ENCODE measurements around the gene SHANK3. TPM values are rescaled to one million over a fixed set of nuclear protein-coding genes. Genes with fewer than 3 reads are reported as not detected.

SHANK3 gene
- total and polyA plus RNA-seq, 4 donors, result 1.1 to 10.0 (median 5.8) TPM

GRCh38 chr22:50672041-50672440 lies 582 bp upstream of the SHANK3 start:
- TF ChIP-seq HNF4G (IDR thresholded peaks at IDR 0.05), result no peak
- no peak for TF ChIP-seq TAF1 (conservative IDR thresholded peaks at IDR 0.05)
- no peak for TF ChIP-seq REST (IDR thresholded peaks at IDR 0.05)
- TF ChIP-seq NR2F2 (IDR thresholded peaks at IDR 0.05), result no peak
- TF ChIP-seq HNF4A (conservative IDR thresholded peaks at IDR 0.05), result no peak
- no peak for TF ChIP-seq ATF3 (IDR thresholded peaks at IDR 0.05)
- Histone ChIP-seq H3K27me3 (ENCODE audit: control insufficient read depth in 4 of 4, insufficient read depth in 4 of 4, low read length in 3 of 4) (no peaks in the 10 kb centered on the region), H3K27ac (ENCODE audit: low read depth in 1 of 2, low read length in 2 of 2) (peak overlapping the region; percentile 46 to 58), H3K36me3 (ENCODE audit: control insufficient read depth in 4 of 4, insufficient read depth in 3 of 4, low read depth in 1 of 4, low read length in 3 of 4) (no peaks in the 10 kb centered on the region), H3K4me1 (ENCODE audit: control insufficient read depth in 4 of 4, insufficient read depth in 4 of 4, low read length in 3 of 4) (peaks cover 0 to 14% (median 5%) of the 10 kb centered on the region in 4 donors), H3K4me3 (ENCODE audit: low read depth in 1 of 3, low read length in 3 of 3) (no peak overlapping the region), H3K9ac (ENCODE audit: low read depth in 1 of 2, low read length in 2 of 2) (no peak overlapping the region), H3K9me3 (ENCODE audit: control insufficient read depth in 4 of 4, low read length in 3 of 4) (no peaks in the 10 kb centered on the region)
- 75% methylated on average over 8 of the region's 8 CpGs for WGBS
- DNase-seq (ENCODE audit: low spot score), result no peak

GRCh38 chr22:50673231-50674129 lies 857 bp downstream of the SHANK3 start:
- peaks cover 0 to 14% (median 5%) of the 10 kb centered on the region in 4 donors for H3K4me1 ChIP-seq (ENCODE audit: control insufficient read depth in 4 of 4, insufficient read depth in 4 of 4, low read length in 3 of 4)
- TF ChIP-seq FOXA1 (IDR thresholded peaks at IDR 0.05) (no peak), HNF4A (conservative IDR thresholded peaks at IDR 0.05) (no peak), RXRA (IDR thresholded peaks at IDR 0.05) (no peak), MAX (IDR thresholded peaks at IDR 0.05) (no peak), REST (IDR thresholded peaks at IDR 0.05) (no peak), SP1 (IDR thresholded peaks at IDR 0.05) (no peak), NR2F2 (IDR thresholded peaks at IDR 0.05) (no peak), FOXA2 (IDR thresholded peaks at IDR 0.05) (no peak), YY1 (IDR thresholded peaks at IDR 0.05) (no peak), HNF4G (IDR thresholded peaks at IDR 0.05) (no peak), ATF3 (IDR thresholded peaks at IDR 0.05) (no peak), EGR1 (IDR thresholded peaks at IDR 0.05; ENCODE audit: low read depth in 2 of 2) (no peak)
- DNase-seq (ENCODE audit: low spot score), result no peak
- H3K27me3 ChIP-seq (ENCODE audit: control insufficient read depth in 4 of 4, insufficient read depth in 4 of 4, low read length in 3 of 4), result no peaks in the 10 kb centered on the region
- peak overlapping the region; percentile 43 to 48 for H3K27ac ChIP-seq (ENCODE audit: low read depth in 1 of 2, low read length in 2 of 2)
- 12% methylated on average over 69 of the region's 69 CpGs for WGBS
- no peaks in the 10 kb centered on the region for H3K9me3 ChIP-seq (ENCODE audit: control insufficient read depth in 4 of 4, low read length in 3 of 4)
- peak overlapping the region in 2 of 3 donors; percentile 11 to 56 for H3K4me3 ChIP-seq (ENCODE audit: low read depth in 1 of 3, low read length in 3 of 3)
- peak overlapping the region in 1 of 2 donors; percentile 7 for H3K9ac ChIP-seq (ENCODE audit: low read depth in 1 of 2, low read length in 2 of 2)
- no peaks in the 10 kb centered on the region for H3K36me3 ChIP-seq (ENCODE audit: control insufficient read depth in 4 of 4, insufficient read depth in 3 of 4, low read depth in 1 of 4, low read length in 3 of 4)

Data from liver (tissue), 9 donors.